ENCODE measurements around the gene OR2H2.

- no peak for TF ChIP-seq HOXA7 (CRISPR knock-in tag; IDR thresholded peaks at IDR 0.05)
- no peak for TF ChIP-seq CTCF (IDR thresholded peaks at IDR 0.05)
- TF ChIP-seq MAX (IDR thresholded peaks at IDR 0.05) = no peak
- no peak for TF ChIP-seq ELK1 (IDR thresholded peaks at IDR 0.05; ENCODE audit: low read depth, low read length)
- TF ChIP-seq ZC3H11A (IDR thresholded peaks at IDR 0.05) = no peak
- no peak for TF ChIP-seq POLR2A (IDR thresholded peaks at IDR 0.05; ENCODE audit: low read length)
These were observed 18.1 kb upstream of the OR2H2 start for GRCh38 chr6:29566856-29567255.

Measured in A549 (cell line).